ENCODE measurements around the gene LYRM2. TPM values are rescaled to one million over a fixed set of nuclear protein-coding genes. Genes with fewer than 3 reads are reported as not detected.

Gene LYRM2
- total RNA-seq, 4 donors from 2014 or later, result 10.3 to 24.8 (median 11.5) TPM

DNA sequence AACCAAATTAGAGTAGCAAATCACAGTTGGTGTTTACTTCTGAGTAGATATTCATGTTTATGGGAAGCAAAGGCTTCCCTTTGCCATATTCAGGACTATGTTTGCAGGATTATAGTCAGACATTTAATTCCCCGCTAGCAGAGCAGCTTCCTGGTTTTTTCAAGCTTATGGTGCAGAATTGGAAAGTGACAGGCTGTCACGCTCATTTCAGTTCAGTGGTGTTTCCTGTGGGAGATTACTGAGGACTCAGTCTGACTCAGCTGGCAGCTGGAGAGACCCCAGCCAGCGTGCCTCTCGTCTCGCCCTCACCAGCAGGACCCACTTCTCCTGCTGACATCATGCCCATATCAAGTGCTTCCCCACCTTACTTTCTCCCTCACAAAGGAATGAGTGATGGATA, 85.1 kb downstream of the LYRM2 start:
- DNase-seq, result no peak
- Histone ChIP-seq H3K27ac (no peak overlapping the region), H3K9me3 (no peaks in the 10 kb centered on the region), H3K4me3 (no peak overlapping the region), H3K4me1 (no peaks in the 10 kb centered on the region), H3K36me3 (no peaks in the 10 kb centered on the region), H3K27me3 (no peaks in the 10 kb centered on the region)
- TF ChIP-seq POLR2A (IDR thresholded peaks at IDR 0.05), result no peak
- TF ChIP-seq, protein P1, sequence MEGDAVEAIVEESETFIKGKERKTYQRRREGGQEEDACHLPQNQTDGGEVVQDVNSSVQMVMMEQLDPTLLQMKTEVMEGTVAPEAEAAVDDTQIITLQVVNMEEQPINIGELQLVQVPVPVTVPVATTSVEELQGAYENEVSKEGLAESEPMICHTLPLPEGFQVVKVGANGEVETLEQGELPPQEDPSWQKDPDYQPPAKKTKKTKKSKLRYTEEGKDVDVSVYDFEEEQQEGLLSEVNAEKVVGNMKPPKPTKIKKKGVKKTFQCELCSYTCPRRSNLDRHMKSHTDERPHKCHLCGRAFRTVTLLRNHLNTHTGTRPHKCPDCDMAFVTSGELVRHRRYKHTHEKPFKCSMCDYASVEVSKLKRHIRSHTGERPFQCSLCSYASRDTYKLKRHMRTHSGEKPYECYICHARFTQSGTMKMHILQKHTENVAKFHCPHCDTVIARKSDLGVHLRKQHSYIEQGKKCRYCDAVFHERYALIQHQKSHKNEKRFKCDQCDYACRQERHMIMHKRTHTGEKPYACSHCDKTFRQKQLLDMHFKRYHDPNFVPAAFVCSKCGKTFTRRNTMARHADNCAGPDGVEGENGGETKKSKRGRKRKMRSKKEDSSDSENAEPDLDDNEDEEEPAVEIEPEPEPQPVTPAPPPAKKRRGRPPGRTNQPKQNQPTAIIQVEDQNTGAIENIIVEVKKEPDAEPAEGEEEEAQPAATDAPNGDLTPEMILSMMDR (IDR thresholded peaks at IDR 0.05), result no peak

DNA sequence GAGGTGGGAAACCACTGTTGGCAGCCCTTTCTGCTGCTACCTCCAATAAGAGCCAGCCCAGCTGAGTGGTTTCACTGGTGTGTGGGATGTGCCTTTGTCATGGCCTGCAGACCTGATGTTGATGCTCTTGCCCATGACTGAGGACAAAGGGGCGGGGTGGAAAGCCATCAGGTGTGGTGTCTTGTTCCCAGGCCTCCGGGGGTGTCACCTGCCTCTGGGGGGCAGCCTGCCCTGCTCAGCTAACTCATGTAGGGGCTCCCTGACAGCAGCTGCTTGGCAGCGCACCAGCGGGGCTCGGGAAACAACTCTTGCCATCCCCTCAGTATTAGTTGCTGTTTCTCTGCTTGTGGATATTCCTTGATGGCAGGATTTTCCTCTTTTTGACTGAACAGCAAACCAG, 91.3 kb downstream of the LYRM2 start:
- Histone ChIP-seq H3K9me3 (no peaks in the 10 kb centered on the region), H3K27ac (no peak overlapping the region), H3K36me3 (no peaks in the 10 kb centered on the region), H3K4me3 (no peak overlapping the region), H3K4me1 (no peaks in the 10 kb centered on the region), H3K27me3 (no peaks in the 10 kb centered on the region)
- no peak for TF ChIP-seq POLR2A (IDR thresholded peaks at IDR 0.05)
- TF ChIP-seq, protein P1 (IDR thresholded peaks at IDR 0.05), result no peak
- DNase-seq, result no peak

DNA sequence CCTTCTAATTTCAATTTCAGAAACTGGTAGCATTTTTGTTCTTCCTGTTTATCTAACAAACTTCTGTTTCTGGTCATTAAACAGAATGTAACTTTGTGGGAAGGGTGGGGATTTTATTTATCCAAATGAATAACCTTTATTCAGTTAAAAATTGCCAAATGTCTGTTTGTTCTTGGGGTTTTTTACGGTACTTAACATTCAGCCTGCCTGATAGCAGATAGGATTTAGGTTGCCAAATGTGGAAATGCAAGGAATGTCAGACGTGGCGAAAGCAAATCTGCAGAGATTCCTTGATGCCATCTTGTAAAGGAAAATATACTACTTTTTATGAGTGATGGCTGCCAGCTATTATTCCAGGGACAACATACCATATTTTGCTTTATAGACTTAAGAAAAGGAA, 95.7 kb downstream of the LYRM2 start:
- DNase-seq, result no peak
- no peaks in the 10 kb centered on the region for H3K36me3 ChIP-seq
- TF ChIP-seq, protein P1 (IDR thresholded peaks at IDR 0.05), result no peak
- no peak for TF ChIP-seq POLR2A (IDR thresholded peaks at IDR 0.05)
- no peak overlapping the region for H3K4me3 ChIP-seq
- H3K27me3 ChIP-seq, result no peaks in the 10 kb centered on the region
- no peaks in the 10 kb centered on the region for H3K9me3 ChIP-seq
- no peak overlapping the region for H3K27ac ChIP-seq
- H3K4me1 ChIP-seq, result no peaks in the 10 kb centered on the region

DNA sequence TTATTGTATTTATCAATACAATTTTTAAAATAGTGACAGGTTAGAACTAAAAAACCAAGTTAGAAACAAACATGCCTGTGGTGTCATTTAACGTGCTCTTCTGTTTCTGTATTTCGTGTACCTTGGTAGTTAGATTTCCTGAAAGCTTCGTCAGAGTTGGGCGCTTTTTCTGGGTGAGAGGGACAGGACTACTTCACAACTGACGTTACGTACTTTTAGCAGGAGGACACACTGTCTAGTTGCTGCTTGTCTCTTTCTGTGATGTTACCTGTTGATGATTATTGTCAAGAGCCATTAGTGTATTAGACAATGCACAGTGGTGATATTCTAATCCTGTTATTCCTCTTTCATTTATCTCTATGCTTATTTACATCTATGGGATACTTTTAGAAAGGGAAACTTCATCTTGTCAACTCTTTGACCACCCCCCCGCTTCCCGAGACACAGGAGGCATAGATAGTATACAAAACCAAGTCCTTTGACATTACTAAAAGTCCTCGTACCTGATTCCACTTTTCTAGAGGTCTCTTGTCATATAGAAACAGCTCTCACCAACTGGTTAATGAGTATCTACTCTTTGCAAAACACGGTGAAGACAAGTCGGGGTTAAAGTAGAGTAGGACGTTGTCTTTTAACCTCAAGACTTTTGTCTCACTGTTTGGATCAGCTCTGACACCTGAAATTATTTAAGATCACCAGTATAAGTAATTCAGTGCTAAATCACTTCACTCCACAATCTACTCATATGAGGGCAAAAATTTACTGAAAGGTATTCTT, 96.3 kb downstream of the LYRM2 start:
- no peak overlapping the region for H3K4me3 ChIP-seq
- DNase-seq, result no peak
- H3K27ac ChIP-seq, result no peak overlapping the region
- H3K9me3 ChIP-seq, result no peaks in the 10 kb centered on the region
- H3K27me3 ChIP-seq, result no peaks in the 10 kb centered on the region
- H3K36me3 ChIP-seq, result no peaks in the 10 kb centered on the region
- TF ChIP-seq, protein P1 (IDR thresholded peaks at IDR 0.05), result no peak
- no peak for TF ChIP-seq POLR2A (IDR thresholded peaks at IDR 0.05)
- no peaks in the 10 kb centered on the region for H3K4me1 ChIP-seq

DNA sequence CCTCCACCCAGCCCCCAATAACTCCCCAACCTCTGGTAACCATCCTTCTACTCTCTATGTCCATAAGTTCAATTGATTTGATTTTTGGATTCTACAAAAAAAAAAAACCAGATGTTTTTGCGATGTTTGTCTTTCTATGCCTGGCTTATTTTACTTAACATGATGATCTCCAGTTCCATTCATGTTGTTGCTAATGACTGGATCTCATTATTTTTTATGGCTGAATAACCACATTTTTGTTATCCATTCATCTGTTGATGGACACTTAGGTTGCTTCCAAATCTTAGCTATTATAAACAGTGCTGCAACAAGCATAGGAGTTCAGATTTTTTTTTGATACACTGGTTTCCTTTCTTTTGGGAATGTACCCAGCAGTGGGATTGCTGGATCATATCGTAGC, 98.8 kb downstream of the LYRM2 start:
- Histone ChIP-seq H3K27me3 (no peaks in the 10 kb centered on the region), H3K36me3 (no peaks in the 10 kb centered on the region), H3K27ac (no peak overlapping the region), H3K4me3 (no peak overlapping the region), H3K4me1 (no peaks in the 10 kb centered on the region), H3K9me3 (no peaks in the 10 kb centered on the region)
- no peak for DNase-seq
- TF ChIP-seq POLR2A (IDR thresholded peaks at IDR 0.05), result no peak
- TF ChIP-seq, protein P1 (IDR thresholded peaks at IDR 0.05), result no peak
